Osteocyte (in vitro differentiated cells): ENCODE measurements around the gene CENPQ. TPM values are rescaled to one million over a fixed set of nuclear protein-coding genes. Genes with fewer than 3 reads are reported as not detected.

Source experiments
- DNase-seq: peaks from one replicate; pipeline ENCODE4 v3.0.0; 2021; ENCODE audit warnings: mixed read lengths; ENCODE audit not compliant: unreplicated experiment; ENCODE audit errors: extremely low spot score
- H3K27ac Mint-ChIP-seq: one replicate; pipeline ENCODE4 v1.8.0; 2021; ENCODE audit warnings: mild to moderate bottlenecking, mixed read lengths; ENCODE audit not compliant: unreplicated experiment
- H3K27me3 Mint-ChIP-seq: one replicate; pipeline ENCODE4 v1.8.0; 2021; ENCODE audit warnings: mixed read lengths; ENCODE audit not compliant: unreplicated experiment
- H3K36me3 Mint-ChIP-seq: one replicate; pipeline ENCODE4 v1.8.0; 2021; ENCODE audit warnings: mixed read lengths; ENCODE audit not compliant: unreplicated experiment
- H3K4me1 Mint-ChIP-seq: one replicate; pipeline ENCODE4 v1.8.0; 2021; ENCODE audit warnings: mixed read lengths; ENCODE audit not compliant: unreplicated experiment
- H3K4me3 Mint-ChIP-seq: one replicate; pipeline ENCODE4 v1.8.0; 2021; ENCODE audit warnings: mild to moderate bottlenecking, moderate library complexity, mixed read lengths; ENCODE audit not compliant: unreplicated experiment
- H3K9me3 Mint-ChIP-seq: one replicate; pipeline ENCODE4 v1.8.0; 2021; ENCODE audit warnings: mixed read lengths; ENCODE audit not compliant: unreplicated experiment
- CTCF ChIP-seq: fragments of 200-600 bp; sonication (generic); IDR thresholded peaks from 2 replicates; pipeline ENCODE4 v1.5.0; 2021; ENCODE audit warnings: antibody characterized with exemption, mild to moderate bottlenecking, moderate library complexity
- total RNA-seq: library from RNA; stranded (reverse); gene quantifications from 2 replicates; pipeline ENCODE4 v1.2.1, GENCODE V29; 2021

The CENPQ gene
- total RNA-seq, 1 donor from 2014 or later = 4.6 TPM

- H3K36me3 Mint-ChIP-seq = no peaks in the 10 kb centered on the region
- peaks cover 9% of the 10 kb centered on the region for H3K9me3 Mint-ChIP-seq
- H3K27ac Mint-ChIP-seq = no peak overlapping the region
- H3K27me3 Mint-ChIP-seq = no peaks in the 10 kb centered on the region
- no peak for DNase-seq
- H3K4me3 Mint-ChIP-seq = no peak overlapping the region
- no peaks in the 10 kb centered on the region for H3K4me1 Mint-ChIP-seq
- no peak for TF ChIP-seq CTCF
These were observed 43.5 kb downstream of the CENPQ start for GRCh38 chr6:49506569-49507111.

- H3K36me3 Mint-ChIP-seq = no peaks in the 10 kb centered on the region
- no peak for DNase-seq
- no peak for TF ChIP-seq CTCF
- peaks cover 9% of the 10 kb centered on the region for H3K9me3 Mint-ChIP-seq
- no peak overlapping the region for H3K4me3 Mint-ChIP-seq
- no peak overlapping the region for H3K27ac Mint-ChIP-seq
- peaks cover 5% of the 10 kb centered on the region for H3K4me1 Mint-ChIP-seq
- H3K27me3 Mint-ChIP-seq = no peaks in the 10 kb centered on the region
These were observed 46.2 kb downstream of the CENPQ start for GRCh38 chr6:49509342-49509741.

GRCh38 chr6:49513153-49513989 lies 50.2 kb downstream of the CENPQ start:
- no peaks in the 10 kb centered on the region for H3K36me3 Mint-ChIP-seq
- H3K9me3 Mint-ChIP-seq = no peaks in the 10 kb centered on the region
- no peaks in the 10 kb centered on the region for H3K27me3 Mint-ChIP-seq
- DNase-seq = no peak
- no peak overlapping the region for H3K27ac Mint-ChIP-seq
- no peak overlapping the region for H3K4me3 Mint-ChIP-seq
- H3K4me1 Mint-ChIP-seq = peaks cover 5% of the 10 kb centered on the region
- no peak for TF ChIP-seq CTCF

GRCh38 chr6:49514571-49515484 lies 51.7 kb downstream of the CENPQ start:
- H3K4me1 Mint-ChIP-seq = peaks cover 5% of the 10 kb centered on the region
- no peak for TF ChIP-seq CTCF
- H3K27ac Mint-ChIP-seq = no peak overlapping the region
- H3K36me3 Mint-ChIP-seq = no peaks in the 10 kb centered on the region
- H3K4me3 Mint-ChIP-seq = no peak overlapping the region
- no peak for DNase-seq
- H3K27me3 Mint-ChIP-seq = no peaks in the 10 kb centered on the region
- no peaks in the 10 kb centered on the region for H3K9me3 Mint-ChIP-seq
